GM12878 (cell line): ENCODE measurements around the gene ALAD. TPM values are rescaled to one million over a fixed set of nuclear protein-coding genes. Genes with fewer than 3 reads are reported as not detected.

Experiments
- ETV6 ChIP-seq, 2 experiments: fragments of 450-650 bp in 1 of 2; IDR thresholded peaks in 1 of 2; conservative IDR thresholded peaks in 1 of 2; 2 replicates each; pipeline ENCODE4 v1.6.1; 2014; ENCODE audit warnings: antibody characterized with exemption in 1 of 2, borderline replicate concordance in 1 of 2, low read depth in 1 of 2, mild to moderate bottlenecking in 1 of 2, moderate library complexity in 1 of 2
- MEF2A ChIP-seq: IDR thresholded peaks from 2 replicates; pipeline ENCODE4 v1.6.1; 2011; ENCODE audit warnings: low read depth, mild to moderate bottlenecking, low read length, moderate library complexity; ENCODE audit not compliant: insufficient read depth
- MYC ChIP-seq: IDR thresholded peaks from 2 replicates; pipeline ENCODE4 v1.6.1; 2011; ENCODE audit warnings: mild to moderate bottlenecking, low read length, moderate library complexity, inconsistent platforms; ENCODE audit not compliant: insufficient read depth, insufficient replicate concordance, insufficient read length, severe bottlenecking
- NBN ChIP-seq: fragments of 450-650 bp; IDR thresholded peaks from 2 replicates; pipeline ENCODE4 v1.6.1; 2016
- RAD21 ChIP-seq: IDR thresholded peaks from 2 replicates; pipeline ENCODE4 v1.6.1; 2011; ENCODE audit warnings: mild to moderate bottlenecking, low read depth, low read length, moderate library complexity; ENCODE audit not compliant: insufficient read depth
- SP1 ChIP-seq: IDR thresholded peaks from one replicate; pipeline ENCODE4 v1.6.1; 2011; ENCODE audit warnings: low read depth, low read length
- SPI1 ChIP-seq: IDR thresholded peaks from 2 replicates; pipeline ENCODE4 v1.6.1; 2011; ENCODE audit warnings: low read depth, mild to moderate bottlenecking, low read length, moderate library complexity, borderline replicate concordance; ENCODE audit not compliant: insufficient read depth
- STAT3 ChIP-seq: IDR thresholded peaks from 2 replicates; pipeline ENCODE4 v1.6.1; 2011; ENCODE audit warnings: low read depth, low read length, improper control_type of control experiment
- TCF12 ChIP-seq: IDR thresholded peaks from 2 replicates; pipeline ENCODE4 v1.6.1; 2011; ENCODE audit warnings: low read depth, mild to moderate bottlenecking, low read length
- polyA plus RNA-seq, 11 experiments: library from polyadenylated mRNA; depleted of rRNA in 4 of 11; unstranded in 6 of 11; stranded (reverse) in 5 of 11; fragments of >200 nt; fragmentation: Nextera tagmentation in 4 of 11; fragmentation: Illumina TruSeq in 1 of 11; extraction: Ambion mirVana in 4 of 11; extraction: Trizol in 1 of 11; gene quantifications; 1 replicate in 1 of 11; 2 replicates in 10 of 11; pipeline versions ENCODE4 v1.2.1 to v1.2.3, GENCODE V29; 2011 to 2016; ENCODE audit warnings: inconsistent platforms in 2 of 11, missing spikeins in 2 of 11, low read depth in 1 of 11
- total RNA-seq, 4 experiments: library from RNA; depleted of rRNA in 3 of 4; stranded (reverse); fragments of >200 nt in 3 of 4; fragmentation: Illumina TruSeq in 1 of 4; extraction: Trizol in 1 of 4; gene quantifications; 2 replicates each; pipeline versions ENCODE4 v1.2.1 to v1.2.3, GENCODE V29; 2013 to 2021
- TF ChIP-seq, protein P1 (sequence below): fragments of 450-650 bp; IDR thresholded peaks from 2 replicates; pipeline ENCODE4 v1.6.1; 2018; ENCODE audit warnings: borderline replicate concordance, mild to moderate bottlenecking; ENCODE audit not compliant: partially characterized antibody
- TF ChIP-seq, protein P2 (sequence below): fragments of 450-650 bp; formaldehyde crosslinking; IDR thresholded peaks from 2 replicates; pipeline ENCODE4 v1.5.0; 2022; ENCODE audit warnings: mild to moderate bottlenecking, missing genetic modification characterization
- TF ChIP-seq, protein P3 (sequence below): fragments of 450-650 bp; IDR thresholded peaks from 2 replicates; pipeline ENCODE4 v1.6.1; 2017; ENCODE audit warnings: mild to moderate bottlenecking, moderate library complexity

ALAD gene
- total and polyA plus RNA-seq, 10 of the 15 experiments (the other 5 are each of a cell fraction or from before 2014, with no cell fraction given), result 2.4 to 21.6 (median 12.9) TPM

DNA sequence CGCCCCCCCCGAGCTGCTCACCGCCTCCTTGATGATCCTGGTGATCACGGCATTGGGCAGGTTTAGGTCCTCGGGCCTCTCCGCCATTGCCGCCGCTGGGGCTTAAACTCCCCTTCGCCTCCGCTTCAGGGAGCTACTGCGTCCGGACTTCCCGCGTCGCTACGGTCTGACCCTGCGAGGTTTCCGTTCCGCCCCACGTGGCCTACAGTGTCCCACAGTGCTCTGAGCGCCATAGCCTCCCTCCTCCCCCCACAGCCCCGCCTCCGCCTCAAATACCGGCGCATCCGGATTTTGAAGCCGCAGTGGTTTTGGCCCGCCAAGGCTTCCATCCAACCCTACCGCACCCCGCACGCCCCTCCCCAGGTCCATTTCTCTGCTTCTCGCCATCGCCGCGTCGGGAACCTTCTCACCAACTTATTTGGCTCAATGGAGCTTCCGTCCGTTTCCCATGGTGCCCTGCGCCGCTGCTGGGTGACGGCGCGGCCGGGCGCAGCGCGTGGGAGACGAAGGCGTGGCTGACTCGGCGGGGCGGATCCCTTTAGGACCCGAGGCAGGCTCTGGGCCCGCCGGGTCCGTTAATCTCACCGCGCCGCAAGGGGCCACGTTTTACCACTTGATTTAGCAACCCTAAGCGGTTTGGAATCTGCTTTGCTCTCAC lies 9.3 kb upstream of the ALAD start, which contains the start of the genes C9orf43 and POLE3 (continued):
- TF ChIP-seq, protein P1, sequence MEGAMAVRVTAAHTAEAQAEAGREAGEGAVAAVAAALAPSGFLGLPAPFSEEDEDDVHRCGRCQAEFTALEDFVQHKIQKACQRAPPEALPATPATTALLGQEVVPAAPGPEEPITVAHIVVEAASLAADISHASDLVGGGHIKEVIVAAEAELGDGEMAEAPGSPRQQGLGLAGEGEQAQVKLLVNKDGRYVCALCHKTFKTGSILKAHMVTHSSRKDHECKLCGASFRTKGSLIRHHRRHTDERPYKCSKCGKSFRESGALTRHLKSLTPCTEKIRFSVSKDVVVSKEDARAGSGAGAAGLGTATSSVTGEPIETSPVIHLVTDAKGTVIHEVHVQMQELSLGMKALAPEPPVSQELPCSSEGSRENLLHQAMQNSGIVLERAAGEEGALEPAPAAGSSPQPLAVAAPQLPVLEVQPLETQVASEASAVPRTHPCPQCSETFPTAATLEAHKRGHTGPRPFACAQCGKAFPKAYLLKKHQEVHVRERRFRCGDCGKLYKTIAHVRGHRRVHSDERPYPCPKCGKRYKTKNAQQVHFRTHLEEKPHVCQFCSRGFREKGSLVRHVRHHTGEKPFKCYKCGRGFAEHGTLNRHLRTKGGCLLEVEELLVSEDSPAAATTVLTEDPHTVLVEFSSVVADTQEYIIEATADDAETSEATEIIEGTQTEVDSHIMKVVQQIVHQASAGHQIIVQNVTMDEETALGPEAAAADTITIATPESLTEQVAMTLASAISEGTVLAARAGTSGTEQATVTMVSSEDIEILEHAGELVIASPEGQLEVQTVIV, result peak; percentile 61
- TF ChIP-seq TCF12 (no peak), SP1 (peak; percentile 71), RAD21 (no peak), NBN (peak; percentile 98), STAT3 (no peak), ETV6 (conservative IDR thresholded peaks at IDR 0.05 in 1 of 2, IDR thresholded peaks at IDR 0.05 in 1 of 2; ENCODE audit: borderline replicate concordance in 1 of 2, low read depth in 1 of 2) (no peak; a peak in 1 of 4 replicates), MYC (peak; percentile 70), SPI1 (no peak), MEF2A (0 out of 2 replicates have a peak, but pooled peaks have one; percentile 56)
- TF ChIP-seq, protein P2, sequence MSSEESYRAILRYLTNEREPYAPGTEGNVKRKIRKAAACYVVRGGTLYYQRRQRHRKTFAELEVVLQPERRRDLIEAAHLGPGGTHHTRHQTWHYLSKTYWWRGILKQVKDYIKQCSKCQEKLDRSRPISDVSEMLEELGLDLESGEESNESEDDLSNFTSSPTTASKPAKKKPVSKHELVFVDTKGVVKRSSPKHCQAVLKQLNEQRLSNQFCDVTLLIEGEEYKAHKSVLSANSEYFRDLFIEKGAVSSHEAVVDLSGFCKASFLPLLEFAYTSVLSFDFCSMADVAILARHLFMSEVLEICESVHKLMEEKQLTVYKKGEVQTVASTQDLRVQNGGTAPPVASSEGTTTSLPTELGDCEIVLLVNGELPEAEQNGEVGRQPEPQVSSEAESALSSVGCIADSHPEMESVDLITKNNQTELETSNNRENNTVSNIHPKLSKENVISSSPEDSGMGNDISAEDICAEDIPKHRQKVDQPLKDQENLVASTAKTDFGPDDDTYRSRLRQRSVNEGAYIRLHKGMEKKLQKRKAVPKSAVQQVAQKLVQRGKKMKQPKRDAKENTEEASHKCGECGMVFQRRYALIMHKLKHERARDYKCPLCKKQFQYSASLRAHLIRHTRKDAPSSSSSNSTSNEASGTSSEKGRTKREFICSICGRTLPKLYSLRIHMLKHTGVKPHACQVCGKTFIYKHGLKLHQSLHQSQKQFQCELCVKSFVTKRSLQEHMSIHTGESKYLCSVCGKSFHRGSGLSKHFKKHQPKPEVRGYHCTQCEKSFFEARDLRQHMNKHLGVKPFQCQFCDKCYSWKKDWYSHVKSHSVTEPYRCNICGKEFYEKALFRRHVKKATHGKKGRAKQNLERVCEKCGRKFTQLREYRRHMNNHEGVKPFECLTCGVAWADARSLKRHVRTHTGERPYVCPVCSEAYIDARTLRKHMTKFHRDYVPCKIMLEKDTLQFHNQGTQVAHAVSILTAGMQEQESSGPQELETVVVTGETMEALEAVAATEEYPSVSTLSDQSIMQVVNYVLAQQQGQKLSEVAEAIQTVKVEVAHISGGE (CRISPR knock-in tag), result no peak
- TF ChIP-seq, protein P3, sequence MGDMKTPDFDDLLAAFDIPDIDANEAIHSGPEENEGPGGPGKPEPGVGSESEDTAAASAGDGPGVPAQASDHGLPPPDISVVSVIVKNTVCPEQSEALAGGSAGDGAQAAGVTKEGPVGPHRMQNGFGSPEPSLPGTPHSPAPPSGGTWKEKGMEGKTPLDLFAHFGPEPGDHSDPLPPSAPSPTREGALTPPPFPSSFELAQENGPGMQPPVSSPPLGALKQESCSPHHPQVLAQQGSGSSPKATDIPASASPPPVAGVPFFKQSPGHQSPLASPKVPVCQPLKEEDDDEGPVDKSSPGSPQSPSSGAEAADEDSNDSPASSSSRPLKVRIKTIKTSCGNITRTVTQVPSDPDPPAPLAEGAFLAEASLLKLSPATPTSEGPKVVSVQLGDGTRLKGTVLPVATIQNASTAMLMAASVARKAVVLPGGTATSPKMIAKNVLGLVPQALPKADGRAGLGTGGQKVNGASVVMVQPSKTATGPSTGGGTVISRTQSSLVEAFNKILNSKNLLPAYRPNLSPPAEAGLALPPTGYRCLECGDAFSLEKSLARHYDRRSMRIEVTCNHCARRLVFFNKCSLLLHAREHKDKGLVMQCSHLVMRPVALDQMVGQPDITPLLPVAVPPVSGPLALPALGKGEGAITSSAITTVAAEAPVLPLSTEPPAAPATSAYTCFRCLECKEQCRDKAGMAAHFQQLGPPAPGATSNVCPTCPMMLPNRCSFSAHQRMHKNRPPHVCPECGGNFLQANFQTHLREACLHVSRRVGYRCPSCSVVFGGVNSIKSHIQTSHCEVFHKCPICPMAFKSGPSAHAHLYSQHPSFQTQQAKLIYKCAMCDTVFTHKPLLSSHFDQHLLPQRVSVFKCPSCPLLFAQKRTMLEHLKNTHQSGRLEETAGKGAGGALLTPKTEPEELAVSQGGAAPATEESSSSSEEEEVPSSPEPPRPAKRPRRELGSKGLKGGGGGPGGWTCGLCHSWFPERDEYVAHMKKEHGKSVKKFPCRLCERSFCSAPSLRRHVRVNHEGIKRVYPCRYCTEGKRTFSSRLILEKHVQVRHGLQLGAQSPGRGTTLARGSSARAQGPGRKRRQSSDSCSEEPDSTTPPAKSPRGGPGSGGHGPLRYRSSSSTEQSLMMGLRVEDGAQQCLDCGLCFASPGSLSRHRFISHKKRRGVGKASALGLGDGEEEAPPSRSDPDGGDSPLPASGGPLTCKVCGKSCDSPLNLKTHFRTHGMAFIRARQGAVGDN, result peak; percentile 8; the same call in 1 of the 2 replicates
